Esophagus squamous epithelium (tissue), 5 donors: ENCODE measurements around the gene SNN. TPM values are rescaled to one million over a fixed set of nuclear protein-coding genes. Genes with fewer than 3 reads are reported as not detected.

Experiments used
- DNase-seq: peaks from one replicate; lab custom pipeline; 2025; lab: John Stamatoyannopoulos, UW
- H3K27ac ChIP-seq, 4 donors: fragments of 200-600 bp; sonication (generic); one replicate each; pipeline ENCODE4 v1.5.1; 2016 to 2019; ENCODE audit warnings: mild to moderate bottlenecking in 1 of 4
- H3K27me3 ChIP-seq, 4 donors: fragments of 200-600 bp; sonication (generic); 1 replicate in 3 of 4; 2 replicates in 1 of 4; pipeline versions ENCODE4 v1.5.1 to v1.6.0; 2017 to 2021; ENCODE audit warnings: antibody characterized with exemption in 1 of 4
- H3K36me3 ChIP-seq, 3 donors: fragments of 200-600 bp; sonication (generic); one replicate each; pipeline ENCODE4 v1.5.1; 2016 to 2019
- H3K4me1 ChIP-seq, 3 donors: fragments of 200-600 bp; sonication (generic); one replicate each; pipeline ENCODE4 v1.5.1; 2017 to 2019
- H3K4me3 ChIP-seq, 4 donors: fragments of 200-600 bp; sonication (generic); 1 replicate in 3 of 4; 2 replicates in 1 of 4; pipeline ENCODE4 v1.5.1; 2016 to 2019; ENCODE audit warnings: mild to moderate bottlenecking in 2 of 4, moderate library complexity in 1 of 4
- H3K9me3 ChIP-seq, 3 donors: fragments of 200-600 bp; sonication (generic); one replicate each; pipeline ENCODE4 v1.5.1; 2016 to 2019
- CTCF ChIP-seq, 6 experiments: fragments of 450-650 bp in 4 of 6; fragments of 200-600 bp in 2 of 6; sonication (generic) in 2 of 6; IDR thresholded peaks; one replicate each; pipeline ENCODE4 v1.5.1; 2016 to 2019; ENCODE audit warnings: antibody characterized with exemption in 6 of 6, mild to moderate bottlenecking in 4 of 6, moderate library complexity in 4 of 6
- POLR2A ChIP-seq, 4 donors: fragments of 450-650 bp; IDR thresholded peaks; one replicate each; pipeline ENCODE4 v1.6.1; 2017; ENCODE audit warnings: antibody characterized with exemption in 4 of 4, mild to moderate bottlenecking in 4 of 4, moderate library complexity in 3 of 4
- WGBS, 2 donors: methylation state at CpG; one replicate each; pipeline ENCODE4 v1.1.5; 2018; 5-methylcytosine and 5-hydroxymethylcytosine counted together
- intact Hi-C: fragments of 100-400 bp; cut with DNase I; formaldehyde crosslinking; loops from one replicate; pipeline ENCODE4 v1.15.0; 2022
- total RNA-seq, 4 donors: library from RNA; depleted of rRNA; stranded (reverse); fragments of >200 nt; gene quantifications; one replicate each; pipeline ENCODE4 v1.1.0, GENCODE V29; 2016
- donor health status: DM: yes; HTN: yes; CAD: no.

Gene SNN
- total RNA-seq, 4 donors from 2014 or later, result 13.7 to 22.9 (median 17.0) TPM

GRCh38 chr16:11668623-11669379, 546 bp downstream of the SNN start:
- TF ChIP-seq CTCF (IDR thresholded peaks at IDR 0.05) (no peak), POLR2A (IDR thresholded peaks at IDR 0.05) (no peak)
- WGBS, 2 donors, result 0 to 4% methylated on average over 2 to 10 of the region's 97 CpGs
- Histone ChIP-seq H3K4me1 (peaks cover 50 to 79% (median 51%) of the 10 kb centered on the region in 3 donors), H3K27me3 (no peaks in the 10 kb centered on the region), H3K9me3 (no peaks in the 10 kb centered on the region), H3K27ac (peak overlapping the region; percentile 81 to 92 (median 87)), H3K4me3 (peak overlapping the region; percentile 70 to 96 (median 79)), H3K36me3 (no peaks in the 10 kb centered on the region)
- intact Hi-C loops, result no loop called here
- DNase-seq, result no peak

GRCh38 chr16:11669380-11670146, 1.3 kb downstream of the SNN start:
- no peaks in the 10 kb centered on the region for H3K27me3 ChIP-seq
- 17 to 41% methylated on average over 7 to 13 of the region's 22 CpGs for WGBS, 2 donors
- no peak for DNase-seq
- TF ChIP-seq CTCF (IDR thresholded peaks at IDR 0.05) (no peak), POLR2A (IDR thresholded peaks at IDR 0.05) (no peak)
- intact Hi-C loops, result no loop called here
- H3K4me1 ChIP-seq, result peaks cover 57 to 87% (median 59%) of the 10 kb centered on the region in 3 donors
- H3K9me3 ChIP-seq, result no peaks in the 10 kb centered on the region
- peak overlapping the region; percentile 81 to 92 (median 87) for H3K27ac ChIP-seq
- H3K36me3 ChIP-seq, result no peaks in the 10 kb centered on the region
- peak overlapping the region; percentile 70 to 96 (median 79) for H3K4me3 ChIP-seq

- peaks cover 62 to 90% (median 68%) of the 10 kb centered on the region in 3 donors for H3K4me1 ChIP-seq
- WGBS, 2 donors, result 56% methylated on average over 12 of the region's 27 CpGs
- intact Hi-C loops, result no loop called here
- peaks cover 0 to 2% (median 0%) of the 10 kb centered on the region in 3 donors for H3K36me3 ChIP-seq
- no peak for DNase-seq
- no peaks in the 10 kb centered on the region for H3K9me3 ChIP-seq
- H3K27me3 ChIP-seq, result no peaks in the 10 kb centered on the region
- no peak for TF ChIP-seq POLR2A (IDR thresholded peaks at IDR 0.05)
- TF ChIP-seq CTCF (IDR thresholded peaks at IDR 0.05), result no peak
- H3K27ac ChIP-seq, result peak overlapping the region; percentile 81 to 92 (median 87)
- H3K4me3 ChIP-seq, result peak overlapping the region in 3 of 4 donors; percentile 70 to 96 (median 75)
These were observed 2.2 kb downstream of the SNN start for GRCh38 chr16:11670171-11671131.

- H3K4me1 ChIP-seq, result peaks cover 69 to 92% (median 76%) of the 10 kb centered on the region in 3 donors
- TF ChIP-seq CTCF (IDR thresholded peaks at IDR 0.05) (no peak), POLR2A (IDR thresholded peaks at IDR 0.05) (no peak)
- H3K36me3 ChIP-seq, result peaks cover 0 to 10% (median 4%) of the 10 kb centered on the region in 3 donors
- no peaks in the 10 kb centered on the region for H3K27me3 ChIP-seq
- intact Hi-C loops, result no loop called here
- no peaks in the 10 kb centered on the region for H3K9me3 ChIP-seq
- peak overlapping the region in 3 of 4 donors; percentile 81 to 92 (median 90) for H3K27ac ChIP-seq
- 92 to 100% methylated on average over 2 of the region's 2 CpGs for WGBS, 2 donors
- DNase-seq, result no peak
- H3K4me3 ChIP-seq, result no peak overlapping the region
These were observed 3.0 kb downstream of the SNN start for GRCh38 chr16:11671271-11671670.
